HG03442 (cell line): ENCODE data around the gene KIRREL2.
"Not testable (repeated sequence)": the region's sequence is repeated elsewhere in the genome, so short reads cannot be mapped to it uniquely, and the experiment has no call there.

Experiments used
- ATAC-seq: cut with Tn5 transposase; IDR thresholded peaks from one replicate; pipeline ENCODE4 v1.9.1; 2021; ENCODE audit warnings: mild to moderate bottlenecking, moderate library complexity; ENCODE audit not compliant: unreplicated experiment

The KIRREL2 gene

DNA sequence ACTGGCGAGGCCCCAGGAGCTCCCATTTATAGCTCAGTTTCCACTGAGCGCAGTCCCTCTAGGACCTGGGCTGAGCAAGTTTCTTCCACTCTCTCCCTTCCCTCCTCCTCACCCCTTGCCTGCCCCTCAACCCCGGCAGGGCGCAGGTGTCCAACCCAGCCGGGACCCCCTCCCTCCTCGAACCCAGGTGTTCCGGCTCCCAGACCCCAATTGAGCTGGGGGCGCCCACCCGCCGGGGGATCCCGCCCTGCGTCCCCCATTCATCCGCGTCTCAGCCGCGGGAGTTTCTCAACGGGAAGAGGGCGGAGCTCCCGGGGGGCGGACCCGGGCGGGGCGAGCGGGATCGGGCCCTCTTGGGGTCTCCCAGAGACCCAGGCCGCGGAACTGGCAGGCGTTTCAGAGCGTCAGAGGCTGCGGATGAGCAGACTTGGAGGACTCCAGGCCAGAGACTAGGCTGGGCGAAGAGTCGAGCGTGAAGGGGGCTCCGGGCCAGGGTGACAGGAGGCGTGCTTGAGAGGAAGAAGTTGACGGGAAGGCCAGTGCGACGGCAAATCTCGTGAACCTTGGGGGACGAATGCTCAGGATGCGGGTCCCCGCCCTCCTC is at the start of gene KIRREL2:
TSS of gene KIRREL2 (plus strand) at position 366 of the 604 bp plus-strand sequence. CDS start at position 575, 209 bp downstream.
- no peak for ATAC-seq

DNA sequence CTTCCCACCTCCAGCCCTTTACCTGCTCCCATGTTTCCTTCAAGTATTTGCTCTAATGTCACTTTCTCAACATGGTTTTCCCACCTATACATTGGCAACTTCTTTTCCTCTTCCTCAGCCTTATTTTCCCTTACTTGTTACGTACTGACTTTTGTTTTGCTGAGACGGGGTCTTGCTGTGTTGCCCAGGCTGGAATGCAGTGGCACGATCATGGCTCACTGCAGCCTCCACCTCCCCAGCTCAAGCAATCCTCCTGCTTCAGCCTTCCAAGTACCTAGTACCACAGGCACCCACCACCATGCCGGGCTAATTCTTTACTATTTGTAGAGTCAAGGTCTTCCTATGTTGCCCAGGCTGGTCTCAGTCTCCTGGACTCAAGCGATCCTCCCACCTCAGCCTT is 49.1 kb upstream of the KIRREL2 start:
- no peak for ATAC-seq

DNA sequence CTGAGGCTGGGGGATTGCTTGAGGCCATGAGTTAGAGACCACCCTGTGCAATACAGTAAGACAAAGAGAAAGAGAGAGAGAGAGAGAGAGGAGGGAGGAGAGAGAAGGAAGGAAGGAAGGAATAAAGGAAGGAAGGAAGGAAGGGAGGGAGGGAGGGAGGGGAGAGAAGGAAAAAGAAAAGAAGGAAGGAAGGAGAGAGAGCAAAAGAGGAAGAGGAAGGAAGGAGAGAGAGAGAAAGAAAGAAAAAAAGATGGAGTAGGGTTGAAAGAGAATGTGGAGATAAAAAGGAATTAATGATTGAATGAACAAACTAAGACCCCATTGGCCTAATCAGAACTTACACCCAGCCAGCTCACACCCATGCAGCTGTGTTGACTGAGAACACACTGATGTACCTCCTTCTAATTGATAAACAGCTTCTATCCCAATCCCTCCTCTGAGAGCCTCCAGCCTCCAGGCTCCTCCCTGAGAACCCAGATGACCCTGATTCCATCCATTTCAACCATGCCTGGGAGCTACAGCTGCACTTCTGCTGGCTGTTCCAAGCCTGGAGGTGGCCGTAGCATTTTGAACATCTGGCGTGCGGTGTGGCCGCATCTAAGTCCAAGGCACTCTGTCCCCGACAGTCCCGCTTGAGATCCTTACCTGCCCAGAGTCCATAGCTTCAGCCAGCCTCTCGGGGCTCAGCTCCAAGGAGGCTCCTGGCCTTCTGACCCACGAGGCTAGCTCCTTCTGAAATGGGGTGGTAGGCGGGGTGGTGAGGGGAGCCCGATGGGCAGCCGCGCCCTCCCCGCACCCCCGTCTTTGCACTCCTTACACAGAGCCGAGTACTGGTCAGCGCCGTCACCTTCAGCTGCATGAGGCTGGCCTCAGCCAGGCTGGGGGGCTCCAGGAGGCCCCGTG is 45.1 kb upstream of the KIRREL2 start:
- no peak for ATAC-seq

DNA sequence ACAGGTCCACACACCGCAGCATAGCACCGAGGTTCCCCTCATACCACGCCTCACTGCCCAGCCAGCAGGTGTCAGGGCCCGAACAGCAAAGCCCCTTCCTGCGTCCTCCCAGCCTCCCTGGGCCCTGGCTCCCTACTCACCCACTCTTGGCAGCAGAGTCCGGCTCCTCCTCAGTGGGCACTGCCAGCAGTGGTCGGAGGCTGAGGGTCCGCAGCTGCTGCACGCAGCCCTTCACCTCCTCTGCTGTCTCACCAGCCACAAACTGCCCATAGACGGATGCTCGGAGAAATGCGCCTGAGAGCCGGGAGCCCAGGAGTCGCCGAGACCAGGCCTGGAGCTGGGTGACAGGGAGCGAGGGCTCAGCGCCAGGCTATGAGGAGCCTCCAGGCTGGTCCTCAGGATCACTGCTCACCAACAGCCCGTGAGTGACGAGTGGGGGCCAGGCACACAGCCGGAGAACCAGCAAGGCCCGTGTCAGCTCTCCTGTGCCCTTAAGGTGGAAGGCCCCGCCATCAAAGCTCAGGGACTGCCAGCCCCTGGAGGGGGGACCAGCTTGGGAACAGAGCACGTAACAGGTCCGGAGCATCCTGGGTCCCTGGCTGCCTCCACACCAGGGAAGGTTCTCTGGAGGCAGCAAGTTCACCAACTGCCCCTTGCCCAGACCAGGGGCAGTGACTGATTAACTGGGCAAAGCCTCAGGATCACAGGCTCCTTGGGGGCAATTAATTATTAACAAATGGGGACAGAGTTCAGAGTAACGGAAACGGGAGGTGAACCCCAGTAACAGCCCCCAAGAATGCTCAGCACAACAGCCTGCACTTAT is 44.3 kb upstream of the KIRREL2 start, which contains the start of gene PRODH2:
TSS of gene PRODH2 (minus strand) at position 626 of the 823 bp plus-strand sequence. CDS start at position 586, 40 bp downstream.
- ATAC-seq: no peak

DNA sequence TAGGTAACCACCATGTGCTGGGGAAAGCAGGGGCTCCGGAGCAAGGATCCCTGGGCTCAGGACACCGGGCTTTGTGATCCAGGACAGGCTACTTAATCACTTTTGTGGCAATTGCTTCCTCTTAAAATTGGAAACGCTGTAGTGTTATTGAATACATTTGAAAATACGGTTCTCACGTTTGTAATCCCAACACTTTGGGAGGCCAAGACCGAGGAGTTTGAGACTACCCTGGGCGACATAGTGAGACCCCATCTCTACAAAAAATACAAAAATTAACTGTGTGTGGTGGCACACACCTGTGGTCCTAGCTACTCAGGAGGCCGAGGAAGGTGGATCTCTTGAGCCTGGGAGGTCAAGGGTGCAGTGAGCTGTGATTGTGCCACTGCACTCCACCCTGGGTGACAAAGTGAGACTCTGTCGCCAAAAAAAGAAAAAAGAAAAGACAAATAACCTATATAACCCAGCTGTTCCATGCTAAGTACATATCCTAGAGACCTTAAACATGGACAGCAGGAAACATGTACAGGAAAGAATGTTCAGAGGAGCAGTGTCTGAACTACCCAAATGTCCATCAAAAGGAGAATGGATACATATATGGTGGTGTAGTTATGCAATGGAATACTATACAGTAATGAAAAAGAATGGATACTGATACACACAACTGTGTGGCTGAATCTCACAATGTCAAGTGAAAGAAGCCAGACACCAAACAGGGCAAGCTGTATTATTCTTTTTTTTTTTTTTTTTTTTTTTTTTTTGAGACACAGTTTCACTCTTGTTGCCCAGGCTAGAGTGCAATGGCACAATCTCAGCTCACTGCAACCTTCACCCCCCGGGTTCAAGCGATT is 43.4 kb upstream of the KIRREL2 start:
- no peak for ATAC-seq

DNA sequence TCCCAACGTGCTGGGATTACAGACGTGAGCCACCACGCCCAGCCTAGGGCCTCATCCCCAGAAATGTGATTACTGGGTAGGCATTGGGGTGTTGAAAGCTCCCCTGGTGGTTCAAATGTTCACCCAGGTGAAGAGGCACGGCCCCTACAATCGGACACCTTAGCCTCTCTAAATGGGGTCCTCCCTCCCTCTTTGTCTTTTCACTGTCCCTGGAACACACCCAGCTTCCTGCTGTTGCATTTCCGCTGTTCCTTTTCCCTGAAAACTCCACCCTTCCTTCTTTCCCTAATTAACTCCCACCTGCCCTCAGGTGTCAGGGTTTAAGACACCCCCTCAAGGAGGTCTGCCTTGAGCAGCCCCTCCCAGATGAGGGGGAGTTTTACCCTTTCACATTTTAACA is 40.4 kb upstream of the KIRREL2 start:
- ATAC-seq: no peak

DNA sequence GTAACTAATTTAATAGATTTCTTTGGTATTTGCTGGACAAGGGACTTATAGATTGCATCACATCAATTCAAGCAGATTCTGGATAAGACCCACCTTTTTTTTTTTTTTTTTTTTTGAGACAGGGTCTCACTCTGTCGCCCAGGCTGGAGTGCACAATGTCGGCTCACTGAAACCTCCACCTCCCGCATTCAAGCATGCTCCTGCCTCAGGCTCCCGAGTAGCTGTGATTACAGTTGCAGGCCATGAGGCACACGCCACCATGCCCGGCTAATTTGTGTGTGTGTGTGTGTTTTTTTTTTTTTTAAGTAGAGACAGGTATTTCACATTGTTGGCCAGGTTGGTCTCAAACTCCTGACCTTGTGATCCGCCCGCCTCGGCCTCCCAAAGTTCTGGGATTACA is 39.9 kb upstream of the KIRREL2 start:
- no peak for ATAC-seq

DNA sequence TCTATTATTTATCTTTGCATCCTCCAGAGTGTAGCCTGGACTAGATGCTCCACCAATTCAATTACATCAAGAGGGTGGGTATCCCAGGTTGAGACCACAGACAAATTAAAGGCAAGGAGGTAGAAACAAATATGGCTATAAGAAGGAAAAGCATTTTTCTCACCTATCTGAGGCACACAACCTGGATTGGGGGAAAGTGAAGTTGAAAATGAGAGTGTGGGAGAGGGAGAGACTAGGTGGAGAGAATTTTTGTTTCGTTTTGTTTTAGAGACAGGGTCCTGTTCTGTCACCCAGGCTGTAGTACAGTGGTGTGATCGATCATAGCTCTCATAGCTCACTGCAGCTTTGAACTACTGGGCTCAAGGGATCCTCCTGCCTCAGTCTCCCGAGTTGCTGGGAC is 38.3 kb upstream of the KIRREL2 start:
- ATAC-seq: no peak

DNA sequence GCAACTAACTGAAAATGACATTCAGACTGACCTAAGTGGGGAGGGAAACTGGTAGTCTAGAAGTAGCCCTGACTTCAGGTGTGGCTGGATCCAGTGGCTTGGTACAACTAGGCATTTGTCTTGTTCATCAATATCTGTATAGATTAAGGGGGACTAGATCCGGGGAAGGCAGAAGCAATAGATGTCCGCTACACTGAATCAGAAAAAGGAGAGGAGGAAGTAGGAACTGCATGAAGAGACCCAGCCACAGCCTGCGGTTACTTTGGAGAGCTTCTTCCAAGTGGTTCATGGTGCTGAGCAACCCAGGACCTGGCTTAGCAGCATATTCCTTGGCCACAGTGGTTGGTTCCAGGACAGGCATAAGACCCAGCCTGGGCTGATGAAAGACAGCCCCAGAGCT is 34.1 kb upstream of the KIRREL2 start:
- no peak for ATAC-seq

DNA sequence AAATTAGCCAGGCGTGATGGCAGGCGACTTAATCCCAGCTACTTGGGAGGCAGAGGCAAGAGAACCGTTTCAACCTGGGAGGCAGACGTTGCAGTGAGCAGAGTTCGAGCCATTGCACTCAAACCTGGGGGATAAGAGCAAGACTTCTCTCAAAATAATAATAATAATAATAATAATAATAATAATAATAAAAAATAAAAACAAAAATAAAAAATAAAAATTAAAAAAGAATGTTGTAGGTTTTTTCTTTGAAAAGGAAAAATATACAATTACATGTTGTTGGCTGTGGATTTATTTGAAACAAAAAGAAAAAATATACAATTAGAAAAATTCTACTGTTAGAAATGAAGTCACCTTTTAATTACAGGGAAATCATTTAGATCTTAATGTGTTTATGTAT is 32.6 kb upstream of the KIRREL2 start:
- ATAC-seq: no peak

DNA sequence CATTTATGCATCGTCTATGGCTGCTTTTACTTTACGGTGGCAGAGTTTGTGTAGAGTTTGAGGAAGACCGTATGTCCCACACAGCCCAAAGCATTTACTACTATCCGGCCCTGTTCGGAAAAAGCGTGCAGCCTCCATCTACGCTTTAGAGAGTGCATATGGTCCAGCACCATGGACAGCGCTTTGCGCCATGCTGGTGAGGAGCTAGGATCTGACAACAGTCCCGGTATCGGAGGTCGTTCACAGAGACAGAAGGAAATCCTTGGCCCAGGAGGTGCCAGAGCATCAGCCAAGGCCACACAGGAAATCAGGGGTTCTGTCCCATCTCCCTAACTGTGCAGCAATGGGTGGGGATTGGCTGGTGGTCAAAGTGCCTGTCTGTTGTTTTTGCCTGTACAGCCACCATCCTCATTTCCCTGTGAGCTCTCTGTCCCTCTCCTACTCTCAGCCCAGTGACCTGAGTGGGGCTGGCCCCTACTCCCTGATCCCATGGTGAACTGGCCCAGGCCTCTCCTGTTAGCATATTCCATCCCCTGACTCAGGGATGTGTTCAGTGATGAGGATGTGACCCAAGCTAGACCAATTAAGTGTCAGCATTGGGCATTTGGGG is 27.9 kb upstream of the KIRREL2 start:
- no peak for ATAC-seq

DNA sequence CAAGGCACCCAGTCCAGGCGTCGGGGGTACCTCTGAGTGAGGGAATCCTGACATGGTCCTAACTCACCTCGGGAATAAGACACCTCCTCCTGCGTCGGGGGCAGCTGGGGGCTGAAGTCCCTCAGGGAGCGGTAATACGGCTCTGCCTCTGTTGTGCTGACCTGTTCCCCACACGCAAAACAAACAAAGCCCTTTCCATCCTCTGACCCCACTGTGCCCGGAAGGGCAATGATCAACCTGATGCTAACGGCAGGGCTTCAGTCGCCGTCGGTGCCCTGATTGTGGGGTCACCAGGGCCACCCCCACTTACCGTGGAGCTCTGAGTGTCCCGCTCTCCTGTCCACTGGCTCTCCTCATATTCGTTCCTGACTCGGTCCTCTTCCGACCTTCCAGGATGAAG is 25.7 kb upstream of the KIRREL2 start:
- ATAC-seq: no peak

DNA sequence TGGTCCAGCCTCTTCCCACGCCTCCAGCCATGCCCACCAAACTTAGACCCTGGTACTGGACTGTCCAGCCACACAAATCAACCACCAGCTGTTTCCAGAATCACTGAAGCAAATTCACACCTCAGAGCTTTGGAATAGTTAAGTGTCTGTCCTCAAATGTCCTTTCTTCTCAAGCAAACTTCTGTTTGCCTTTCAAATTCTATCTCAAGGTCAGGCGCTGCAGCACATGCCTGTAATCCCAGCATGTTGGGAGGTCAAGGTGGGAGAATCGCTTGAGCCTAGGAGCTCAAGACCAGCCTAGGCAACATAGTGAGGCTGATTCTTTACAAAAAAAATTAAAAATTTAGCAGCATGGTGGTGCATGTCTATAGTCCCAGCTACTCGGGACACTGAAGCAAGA is 24.7 kb upstream of the KIRREL2 start:
- no peak for ATAC-seq

DNA sequence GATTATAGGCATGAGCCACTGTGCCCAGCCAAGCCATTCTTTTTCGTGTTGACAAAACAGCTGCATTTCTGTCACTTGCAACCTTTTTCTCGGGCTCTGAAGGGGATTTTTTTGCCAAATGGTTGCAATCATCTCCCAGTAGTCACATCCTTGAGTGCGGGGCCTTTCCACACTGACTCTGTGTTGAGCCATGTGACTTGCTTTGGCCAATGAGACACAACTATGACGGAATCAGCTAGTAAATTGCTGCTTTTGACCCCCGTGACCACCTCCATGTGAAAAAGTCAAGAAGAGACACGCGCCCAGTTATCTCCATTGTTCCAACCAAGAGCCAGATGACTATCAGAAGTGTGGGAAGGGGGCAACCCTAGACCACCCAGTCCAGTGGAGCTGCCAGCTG is 22.7 kb upstream of the KIRREL2 start:
- ATAC-seq: no peak

DNA sequence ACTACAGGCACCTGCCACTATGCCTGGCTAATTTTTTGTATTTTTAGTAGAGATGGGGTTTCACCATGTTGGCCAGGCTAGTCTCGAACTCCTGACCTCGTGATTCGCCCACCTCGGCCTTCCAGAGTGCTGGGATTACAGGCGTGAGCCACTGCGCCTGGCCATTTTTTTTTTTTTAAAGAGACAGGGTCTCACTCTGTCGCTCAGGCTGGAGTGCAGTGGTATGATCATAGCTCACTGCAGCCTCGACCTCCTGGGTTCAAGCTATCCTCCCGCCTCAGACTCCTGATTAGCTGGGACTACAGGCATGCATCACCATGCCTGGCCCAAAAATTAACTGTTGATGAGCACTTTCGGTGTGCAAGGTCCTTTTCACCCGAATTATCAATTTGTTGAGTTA is 20.6 kb upstream of the KIRREL2 start:
- not testable (repeated sequence) for ATAC-seq

DNA sequence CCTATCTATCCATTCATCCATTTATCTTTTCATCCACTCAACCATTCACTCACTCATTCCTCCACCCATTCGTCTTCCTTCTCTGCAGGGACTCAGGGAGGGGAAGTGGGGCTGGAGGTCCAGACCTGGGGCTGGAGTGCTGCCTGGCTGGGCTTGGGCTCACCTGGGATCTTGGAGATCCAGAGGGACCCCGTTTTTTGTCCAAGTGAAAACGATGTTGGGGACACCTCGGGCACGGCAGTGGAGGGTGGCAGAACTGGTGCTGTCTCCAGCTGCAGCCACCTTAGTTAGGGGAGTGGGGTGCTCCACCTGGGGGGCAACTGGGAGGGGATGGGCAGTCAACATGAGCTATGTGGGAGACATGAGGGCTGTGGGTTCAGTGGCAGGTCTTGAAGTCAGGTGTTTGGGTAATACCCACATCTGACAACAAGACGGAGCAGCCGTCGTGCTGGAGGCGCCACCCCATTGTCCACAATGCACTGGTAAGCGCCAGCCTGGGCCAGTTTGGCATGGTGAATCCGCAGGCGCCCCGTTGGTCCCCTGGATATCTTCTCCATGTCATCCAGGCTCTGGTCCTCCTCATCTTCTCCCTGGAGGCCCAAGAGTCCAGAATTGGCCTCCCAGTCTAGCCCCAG is 14.6 kb upstream of the KIRREL2 start:
- ATAC-seq: no peak

DNA sequence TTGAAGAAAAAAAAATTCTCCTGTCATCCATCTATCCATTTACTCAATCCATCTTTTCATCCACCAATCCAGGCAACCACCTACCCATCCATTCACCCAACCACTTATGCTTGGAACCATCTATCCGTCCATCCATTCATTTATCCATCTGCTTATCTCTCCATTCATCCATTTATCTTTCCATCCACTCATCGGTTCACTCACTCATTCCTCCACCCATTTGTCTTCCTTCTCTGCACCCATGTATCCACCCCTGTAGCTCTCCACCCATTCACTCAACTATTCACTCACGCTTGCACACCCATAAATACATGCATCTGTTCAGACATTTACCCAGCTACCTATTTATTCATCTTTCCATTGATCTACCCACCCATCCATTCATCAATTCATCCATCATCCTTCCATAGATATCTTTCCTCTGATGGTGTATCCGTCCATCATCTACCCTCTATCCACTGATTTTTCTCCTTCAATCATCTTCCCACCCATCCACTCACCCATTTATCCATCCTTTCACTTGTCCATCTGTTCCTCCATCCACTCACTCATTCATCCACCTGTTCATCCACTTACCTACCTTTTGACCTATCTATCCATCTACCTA is 13.9 kb upstream of the KIRREL2 start:
- no peak for ATAC-seq

DNA sequence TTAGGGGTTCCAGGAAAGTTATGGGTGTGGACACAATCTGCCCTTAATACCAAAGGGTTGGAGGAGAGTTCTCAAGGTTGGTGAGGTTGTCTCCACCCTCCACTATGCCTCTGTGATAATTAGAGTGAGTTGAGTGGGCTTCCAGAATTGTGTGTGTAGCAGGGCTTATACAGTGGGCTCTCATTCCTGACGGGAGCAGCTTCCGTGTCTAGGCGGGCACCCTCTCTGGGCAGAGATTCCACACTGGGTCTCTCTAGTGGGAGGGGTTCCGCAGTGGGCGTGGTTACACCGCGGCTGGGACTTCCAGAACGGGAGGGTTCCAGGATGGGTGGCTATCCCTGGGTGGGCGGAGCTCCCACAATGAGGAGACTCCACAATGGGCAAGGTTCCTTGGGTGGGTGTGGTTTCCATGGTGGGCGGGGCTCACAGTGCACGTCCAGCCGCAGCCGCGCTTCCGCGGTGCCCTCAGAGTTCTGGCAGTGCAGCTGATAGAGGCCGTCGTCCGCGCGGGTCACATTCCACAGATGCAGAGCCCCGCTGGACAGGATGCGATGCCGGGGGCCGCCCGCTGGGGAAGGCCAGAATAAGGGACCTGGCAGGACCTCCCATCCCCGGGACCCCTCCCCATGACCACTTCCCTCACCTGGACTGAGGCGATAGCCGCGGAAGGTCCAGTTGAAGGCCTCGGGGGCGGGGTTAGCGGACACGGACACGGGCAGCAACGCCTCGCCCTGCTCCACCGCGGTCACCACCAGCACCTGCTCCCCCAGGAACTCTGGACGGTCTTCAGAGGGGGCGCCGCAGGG is 12.8 kb upstream of the KIRREL2 start:
- ATAC-seq: no peak
